Measurements from ENCODE around the gene EEF1B2. TPM values are rescaled to one million over a fixed set of nuclear protein-coding genes. Genes with fewer than 3 reads are reported as not detected.

EEF1B2 gene
- total and polyA plus RNA-seq, 2 of the 8 experiments (the other 6 are each of a cell fraction or from before 2014, with no cell fraction given) = 504 to 679 TPM

- peak; percentile 22 for TF ChIP-seq ASH2L (IDR thresholded peaks at IDR 0.05; ENCODE audit: low read length)
- TF ChIP-seq TAF1 (IDR thresholded peaks at IDR 0.05; ENCODE audit: low read depth, low read length) = no peak
- no peak for TF ChIP-seq TEAD4 (IDR thresholded peaks at IDR 0.05; ENCODE audit: low read depth, low read length)
- no peak for TF ChIP-seq POU5F1 (IDR thresholded peaks at IDR 0.05; ENCODE audit: low read depth, low read length)
- no peak for TF ChIP-seq GABPA (IDR thresholded peaks at IDR 0.05; ENCODE audit: borderline replicate concordance, insufficient read depth, low read length)
- no peak for TF ChIP-seq TAF7 (optimal IDR thresholded peaks at IDR 0.05; ENCODE audit: borderline replicate concordance, low read depth, low read length)
- TF ChIP-seq CBX5 (IDR thresholded peaks at IDR 0.05; ENCODE audit: low read depth, low read length) = no peak
- no peak for TF ChIP-seq SP1 (IDR thresholded peaks at IDR 0.05; ENCODE audit: low read depth, low read length)
- no peak; a peak in 1 of 4 replicates for TF ChIP-seq HDAC2 (IDR thresholded peaks at IDR 0.05; ENCODE audit: borderline replicate concordance in 1 of 2, low read depth in 2 of 2, low read length in 2 of 2)
- no peak for TF ChIP-seq EP300 (IDR thresholded peaks at IDR 0.05; ENCODE audit: borderline replicate concordance in 1 of 2, low read depth in 2 of 2, low read length in 2 of 2)
- TF ChIP-seq BCL11A (IDR thresholded peaks at IDR 0.05; ENCODE audit: low read depth in 2 of 2, low read length in 2 of 2) = no peak
- no peak for TF ChIP-seq ZNF274 (IDR thresholded peaks at IDR 0.05; ENCODE audit: borderline replicate concordance, extremely low read depth, low read length)
Observed at GRCh38 chr2:206158563-206159345, 941 bp upstream of the EEF1B2 start (continued).

All from H1 (cell line).